ENCODE data around the gene TBC1D21.

TBC1D21 gene

GRCh38 chr15:73873456-73873855, at the start of gene TBC1D21:
Gene TBC1D21 (plus strand): TSS chr15:73873564. CDS start chr15:73873710, 146 bp downstream.
- TF ChIP-seq ZFX (IDR thresholded peaks at IDR 0.05): no peak
- no peak within 1 kb of the TSS for H3K27ac ChIP-seq

DNA sequence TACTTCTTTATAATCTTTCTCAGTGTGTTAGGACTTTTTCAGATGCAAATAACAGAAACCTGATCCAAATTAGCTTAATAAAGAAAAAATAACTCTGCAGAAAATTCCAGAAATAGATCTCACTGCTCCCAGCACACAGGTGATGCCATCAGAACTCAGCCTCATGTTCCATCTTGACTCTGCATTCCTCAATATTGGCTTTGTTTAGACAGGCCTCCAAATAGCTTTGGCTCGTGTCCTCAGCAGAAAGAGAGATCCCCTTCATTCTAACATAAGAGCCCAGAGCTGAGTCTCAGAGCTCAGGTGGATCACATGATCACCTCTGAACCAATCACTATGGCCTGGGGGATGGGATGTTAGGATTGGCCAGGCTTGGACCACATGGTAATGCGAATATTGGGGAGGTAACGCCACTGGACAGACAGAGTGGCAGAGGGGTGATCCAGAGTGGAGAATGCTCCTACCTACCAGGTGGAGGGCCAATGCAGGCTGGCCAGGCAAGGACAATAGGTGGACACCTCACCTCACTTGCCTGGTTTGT, 46.6 kb upstream of the TBC1D21 start:
- H3K27ac ChIP-seq: no peak overlapping the region
- no peak for TF ChIP-seq ZFX (IDR thresholded peaks at IDR 0.05)
- TF ChIP-seq, protein P1, sequence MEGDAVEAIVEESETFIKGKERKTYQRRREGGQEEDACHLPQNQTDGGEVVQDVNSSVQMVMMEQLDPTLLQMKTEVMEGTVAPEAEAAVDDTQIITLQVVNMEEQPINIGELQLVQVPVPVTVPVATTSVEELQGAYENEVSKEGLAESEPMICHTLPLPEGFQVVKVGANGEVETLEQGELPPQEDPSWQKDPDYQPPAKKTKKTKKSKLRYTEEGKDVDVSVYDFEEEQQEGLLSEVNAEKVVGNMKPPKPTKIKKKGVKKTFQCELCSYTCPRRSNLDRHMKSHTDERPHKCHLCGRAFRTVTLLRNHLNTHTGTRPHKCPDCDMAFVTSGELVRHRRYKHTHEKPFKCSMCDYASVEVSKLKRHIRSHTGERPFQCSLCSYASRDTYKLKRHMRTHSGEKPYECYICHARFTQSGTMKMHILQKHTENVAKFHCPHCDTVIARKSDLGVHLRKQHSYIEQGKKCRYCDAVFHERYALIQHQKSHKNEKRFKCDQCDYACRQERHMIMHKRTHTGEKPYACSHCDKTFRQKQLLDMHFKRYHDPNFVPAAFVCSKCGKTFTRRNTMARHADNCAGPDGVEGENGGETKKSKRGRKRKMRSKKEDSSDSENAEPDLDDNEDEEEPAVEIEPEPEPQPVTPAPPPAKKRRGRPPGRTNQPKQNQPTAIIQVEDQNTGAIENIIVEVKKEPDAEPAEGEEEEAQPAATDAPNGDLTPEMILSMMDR (conservative IDR thresholded peaks at IDR 0.05): no peak

DNA sequence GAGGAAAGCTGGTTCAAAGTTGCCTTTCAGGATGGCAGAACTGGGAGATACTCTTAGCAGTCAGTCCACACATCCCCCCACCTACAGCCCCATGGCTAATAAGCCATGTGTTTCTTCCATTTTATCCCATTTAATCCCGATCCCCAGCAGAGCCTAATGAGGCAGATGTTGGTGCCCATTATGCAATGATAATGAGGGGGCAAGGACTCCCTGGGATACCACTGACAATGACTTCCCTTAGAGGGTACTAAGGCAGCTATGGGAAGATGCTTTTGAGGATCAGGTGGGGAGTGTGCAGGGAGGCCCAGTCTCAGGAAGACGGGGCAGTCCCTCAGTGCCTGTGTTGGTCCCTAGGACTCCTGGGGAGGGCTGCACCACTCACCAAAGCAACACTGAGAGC, 43.8 kb upstream of the TBC1D21 start:
- TF ChIP-seq, protein P1 (conservative IDR thresholded peaks at IDR 0.05): no peak
- no peak for TF ChIP-seq ZFX (IDR thresholded peaks at IDR 0.05)
- no peak overlapping the region for H3K27ac ChIP-seq

DNA sequence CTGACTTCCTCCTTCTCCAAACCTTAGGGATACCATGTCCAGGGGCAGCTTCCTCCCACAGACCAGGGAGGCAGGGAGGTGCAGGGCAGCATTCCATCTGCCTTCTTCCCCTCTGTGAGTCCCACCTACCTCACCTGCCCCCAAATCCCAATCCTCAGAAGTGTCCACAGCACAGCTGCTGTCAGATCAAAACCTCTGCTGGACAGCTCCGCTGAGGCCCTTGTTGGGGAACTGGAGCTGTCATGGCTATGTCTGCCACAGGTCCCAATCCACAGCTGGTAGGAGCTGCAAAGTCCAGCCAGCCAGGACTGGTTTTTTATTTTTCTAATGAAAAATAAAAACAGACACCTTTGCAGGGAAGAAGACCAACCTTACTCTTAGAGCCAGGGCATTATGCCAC, 40.7 kb upstream of the TBC1D21 start:
- no peak overlapping the region for H3K27ac ChIP-seq
- TF ChIP-seq, protein P1 (conservative IDR thresholded peaks at IDR 0.05): no peak
- TF ChIP-seq ZFX (IDR thresholded peaks at IDR 0.05): no peak

GRCh38 chr15:73836845-73837244, 36.5 kb upstream of the TBC1D21 start:
- H3K27ac ChIP-seq: no peak overlapping the region
- TF ChIP-seq, protein P1 (conservative IDR thresholded peaks at IDR 0.05): no peak
- TF ChIP-seq ZFX (IDR thresholded peaks at IDR 0.05): no peak

DNA sequence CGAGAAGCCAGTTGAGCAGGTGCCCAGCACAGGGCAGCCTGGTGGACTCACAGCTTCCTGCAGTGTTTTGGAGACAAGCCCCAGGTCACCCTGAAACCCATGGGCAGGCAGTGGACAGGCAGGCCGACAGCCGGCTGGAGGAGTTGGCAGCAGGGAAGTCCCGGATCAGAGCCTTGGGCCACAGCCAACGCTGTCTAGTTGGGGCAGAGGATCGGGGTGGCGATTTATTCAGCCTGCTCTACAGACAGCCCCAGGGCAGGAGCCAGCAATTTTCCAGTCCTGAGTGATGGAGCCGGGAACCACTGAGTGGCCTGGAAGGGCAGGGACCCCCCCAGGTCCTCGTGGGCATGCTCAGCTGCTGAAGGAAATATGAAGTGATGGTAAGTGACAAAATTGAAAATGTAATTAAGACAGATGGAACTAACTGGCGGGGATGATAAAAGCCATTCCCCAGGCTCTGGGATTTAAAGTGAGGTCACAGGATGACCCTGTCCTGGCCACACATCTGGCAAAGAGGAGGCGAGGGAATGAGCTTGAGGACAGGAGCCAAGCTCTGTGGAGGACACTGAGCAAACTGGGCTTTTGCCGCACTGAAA, 34.4 kb upstream of the TBC1D21 start:
- H3K27ac ChIP-seq: 0 out of 2 replicates have a peak overlapping the region, but pooled peaks have one; percentile 5
- no peak for TF ChIP-seq ZFX (IDR thresholded peaks at IDR 0.05)
- TF ChIP-seq, protein P1 (conservative IDR thresholded peaks at IDR 0.05): no peak

GRCh38 chr15:73839699-73840377, 33.5 kb upstream of the TBC1D21 start:
- no peak overlapping the region for H3K27ac ChIP-seq
- TF ChIP-seq, protein P1 (conservative IDR thresholded peaks at IDR 0.05): no peak
- TF ChIP-seq ZFX (IDR thresholded peaks at IDR 0.05): no peak

All from C4-2B (cell line).